A549 (cell line): ENCODE measurements around the gene TSR1.

Source experiments
- CBX8 ChIP-seq: fragments of 200-600 bp; sonication (generic); IDR thresholded peaks from 2 replicates; pipeline ENCODE4 v1.6.1; 2016
- ESRRA ChIP-seq: fragments of 150-350 bp; IDR thresholded peaks from 2 replicates; pipeline ENCODE4 v1.6.1; 2014; ENCODE audit warnings: mild to moderate bottlenecking, low read length, borderline replicate concordance
- KDM1A ChIP-seq: fragments of 200-600 bp; sonication (generic); IDR thresholded peaks from 2 replicates; pipeline ENCODE4 v1.6.1; 2016; ENCODE audit warnings: low read depth, mild to moderate bottlenecking
- PHF8 ChIP-seq: fragments of 200-600 bp; sonication (generic); IDR thresholded peaks from 2 replicates; pipeline ENCODE4 v1.6.1; 2016; ENCODE audit warnings: low read depth, mild to moderate bottlenecking, antibody characterized with exemption, moderate library complexity, borderline replicate concordance
- POLR2A ChIP-seq: IDR thresholded peaks from 2 replicates; pipeline ENCODE4 v1.6.1; 2012; ENCODE audit warnings: mild to moderate bottlenecking, low read length
- SMC3 ChIP-seq: fragments of >200 bp; sonication (Bioruptor Twin); formaldehyde crosslinking; IDR thresholded peaks from 3 replicates; pipeline ENCODE4 v1.6.1; 2018; ENCODE audit warnings: inconsistent platforms
- ZFP36 ChIP-seq: fragments of 450-650 bp; IDR thresholded peaks from 2 replicates; pipeline ENCODE4 v1.6.1; 2014; ENCODE audit warnings: borderline replicate concordance; ENCODE audit not compliant: partially characterized antibody
- ZSCAN20 ChIP-seq: fragments of 250-450 bp; sonication (Bioruptor Pico); IDR thresholded peaks from 2 replicates; pipeline ENCODE4 v1.8.0; 2022; ENCODE audit warnings: mild to moderate bottlenecking, moderate library complexity
- TF ChIP-seq, protein P1 (sequence below): IDR thresholded peaks from 2 replicates; pipeline ENCODE4 v1.6.1; 2012
- TF ChIP-seq, protein P2 (sequence below): fragments of >200 bp; sonication (Bioruptor Twin); formaldehyde crosslinking; IDR thresholded peaks from 3 replicates; pipeline ENCODE4 v1.5.1; 2016
- TF ChIP-seq, protein P3 (sequence below): fragments of 200-600 bp; sonication (generic); IDR thresholded peaks from 2 replicates; pipeline ENCODE4 v1.6.1; 2016; ENCODE audit warnings: antibody characterized with exemption, mild to moderate bottlenecking, moderate library complexity

DNA sequence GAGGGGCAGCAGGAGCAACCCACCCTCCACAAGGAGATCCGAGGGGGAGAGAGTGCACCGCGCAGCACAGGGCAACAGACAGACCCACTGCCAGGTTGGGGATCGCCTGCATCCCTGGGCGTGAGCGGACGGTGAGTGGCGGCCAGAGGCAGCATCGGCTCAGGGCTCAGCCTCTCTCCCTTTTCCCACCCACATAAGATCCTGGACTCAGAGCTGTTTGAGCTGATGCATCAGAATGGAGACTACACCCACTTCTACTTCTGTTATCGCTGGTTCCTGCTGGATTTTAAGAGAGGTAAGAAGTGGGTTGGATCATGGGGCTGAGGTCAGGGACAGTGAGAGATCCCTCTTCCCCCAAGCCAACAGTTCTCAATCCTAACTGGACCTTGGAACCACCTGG lies 41.4 kb upstream of the TSR1 start:
- TF ChIP-seq ESRRA (no peak), SMC3 (no peak), CBX8 (no peak), POLR2A (no peak), ZSCAN20 (CRISPR knock-in tag) (no peak), PHF8 (no peak), KDM1A (no peak), ZFP36 (no peak)
- TF ChIP-seq, protein P1, sequence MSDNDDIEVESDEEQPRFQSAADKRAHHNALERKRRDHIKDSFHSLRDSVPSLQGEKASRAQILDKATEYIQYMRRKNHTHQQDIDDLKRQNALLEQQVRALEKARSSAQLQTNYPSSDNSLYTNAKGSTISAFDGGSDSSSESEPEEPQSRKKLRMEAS: no peak
- TF ChIP-seq, protein P2, sequence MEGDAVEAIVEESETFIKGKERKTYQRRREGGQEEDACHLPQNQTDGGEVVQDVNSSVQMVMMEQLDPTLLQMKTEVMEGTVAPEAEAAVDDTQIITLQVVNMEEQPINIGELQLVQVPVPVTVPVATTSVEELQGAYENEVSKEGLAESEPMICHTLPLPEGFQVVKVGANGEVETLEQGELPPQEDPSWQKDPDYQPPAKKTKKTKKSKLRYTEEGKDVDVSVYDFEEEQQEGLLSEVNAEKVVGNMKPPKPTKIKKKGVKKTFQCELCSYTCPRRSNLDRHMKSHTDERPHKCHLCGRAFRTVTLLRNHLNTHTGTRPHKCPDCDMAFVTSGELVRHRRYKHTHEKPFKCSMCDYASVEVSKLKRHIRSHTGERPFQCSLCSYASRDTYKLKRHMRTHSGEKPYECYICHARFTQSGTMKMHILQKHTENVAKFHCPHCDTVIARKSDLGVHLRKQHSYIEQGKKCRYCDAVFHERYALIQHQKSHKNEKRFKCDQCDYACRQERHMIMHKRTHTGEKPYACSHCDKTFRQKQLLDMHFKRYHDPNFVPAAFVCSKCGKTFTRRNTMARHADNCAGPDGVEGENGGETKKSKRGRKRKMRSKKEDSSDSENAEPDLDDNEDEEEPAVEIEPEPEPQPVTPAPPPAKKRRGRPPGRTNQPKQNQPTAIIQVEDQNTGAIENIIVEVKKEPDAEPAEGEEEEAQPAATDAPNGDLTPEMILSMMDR: no peak
- TF ChIP-seq, protein P3, sequence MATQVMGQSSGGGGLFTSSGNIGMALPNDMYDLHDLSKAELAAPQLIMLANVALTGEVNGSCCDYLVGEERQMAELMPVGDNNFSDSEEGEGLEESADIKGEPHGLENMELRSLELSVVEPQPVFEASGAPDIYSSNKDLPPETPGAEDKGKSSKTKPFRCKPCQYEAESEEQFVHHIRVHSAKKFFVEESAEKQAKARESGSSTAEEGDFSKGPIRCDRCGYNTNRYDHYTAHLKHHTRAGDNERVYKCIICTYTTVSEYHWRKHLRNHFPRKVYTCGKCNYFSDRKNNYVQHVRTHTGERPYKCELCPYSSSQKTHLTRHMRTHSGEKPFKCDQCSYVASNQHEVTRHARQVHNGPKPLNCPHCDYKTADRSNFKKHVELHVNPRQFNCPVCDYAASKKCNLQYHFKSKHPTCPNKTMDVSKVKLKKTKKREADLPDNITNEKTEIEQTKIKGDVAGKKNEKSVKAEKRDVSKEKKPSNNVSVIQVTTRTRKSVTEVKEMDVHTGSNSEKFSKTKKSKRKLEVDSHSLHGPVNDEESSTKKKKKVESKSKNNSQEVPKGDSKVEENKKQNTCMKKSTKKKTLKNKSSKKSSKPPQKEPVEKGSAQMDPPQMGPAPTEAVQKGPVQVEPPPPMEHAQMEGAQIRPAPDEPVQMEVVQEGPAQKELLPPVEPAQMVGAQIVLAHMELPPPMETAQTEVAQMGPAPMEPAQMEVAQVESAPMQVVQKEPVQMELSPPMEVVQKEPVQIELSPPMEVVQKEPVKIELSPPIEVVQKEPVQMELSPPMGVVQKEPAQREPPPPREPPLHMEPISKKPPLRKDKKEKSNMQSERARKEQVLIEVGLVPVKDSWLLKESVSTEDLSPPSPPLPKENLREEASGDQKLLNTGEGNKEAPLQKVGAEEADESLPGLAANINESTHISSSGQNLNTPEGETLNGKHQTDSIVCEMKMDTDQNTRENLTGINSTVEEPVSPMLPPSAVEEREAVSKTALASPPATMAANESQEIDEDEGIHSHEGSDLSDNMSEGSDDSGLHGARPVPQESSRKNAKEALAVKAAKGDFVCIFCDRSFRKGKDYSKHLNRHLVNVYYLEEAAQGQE: no peak
